Measurements from ENCODE around the gene MMEL1.

DNA sequence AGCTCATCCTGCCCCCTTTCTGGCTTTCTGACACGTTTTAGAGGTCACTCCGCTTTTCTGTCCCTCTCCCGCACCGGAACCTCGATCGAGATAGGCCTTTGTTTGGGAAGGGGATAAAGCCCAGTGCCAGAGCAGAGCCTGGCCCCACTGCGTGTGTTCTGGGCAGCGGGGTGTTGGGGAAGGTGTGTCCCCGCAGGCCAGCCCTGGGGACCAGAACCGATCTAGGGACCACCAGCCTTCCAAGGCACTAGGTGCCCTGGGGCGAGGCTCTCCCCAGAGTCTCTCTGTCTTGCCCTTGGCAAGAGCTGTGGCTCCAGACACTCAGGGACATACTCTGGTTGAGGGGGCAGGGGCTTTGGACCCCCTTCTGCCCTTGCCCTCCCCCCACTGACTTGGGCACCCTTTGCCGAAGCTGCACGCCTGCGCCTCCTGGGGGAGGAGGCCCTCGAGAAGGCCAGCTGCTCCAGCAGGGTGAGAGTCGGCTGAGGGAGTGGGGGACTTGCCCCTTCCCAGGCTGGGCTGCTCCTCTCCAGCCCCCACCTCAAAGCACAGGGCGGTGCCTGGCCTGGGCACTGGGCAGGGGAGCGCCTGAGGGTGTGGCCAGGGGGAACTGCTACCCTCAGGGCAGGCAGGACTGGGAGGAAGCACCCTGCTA is 29.8 kb downstream of the MMEL1 start:
- TF ChIP-seq, protein P1, sequence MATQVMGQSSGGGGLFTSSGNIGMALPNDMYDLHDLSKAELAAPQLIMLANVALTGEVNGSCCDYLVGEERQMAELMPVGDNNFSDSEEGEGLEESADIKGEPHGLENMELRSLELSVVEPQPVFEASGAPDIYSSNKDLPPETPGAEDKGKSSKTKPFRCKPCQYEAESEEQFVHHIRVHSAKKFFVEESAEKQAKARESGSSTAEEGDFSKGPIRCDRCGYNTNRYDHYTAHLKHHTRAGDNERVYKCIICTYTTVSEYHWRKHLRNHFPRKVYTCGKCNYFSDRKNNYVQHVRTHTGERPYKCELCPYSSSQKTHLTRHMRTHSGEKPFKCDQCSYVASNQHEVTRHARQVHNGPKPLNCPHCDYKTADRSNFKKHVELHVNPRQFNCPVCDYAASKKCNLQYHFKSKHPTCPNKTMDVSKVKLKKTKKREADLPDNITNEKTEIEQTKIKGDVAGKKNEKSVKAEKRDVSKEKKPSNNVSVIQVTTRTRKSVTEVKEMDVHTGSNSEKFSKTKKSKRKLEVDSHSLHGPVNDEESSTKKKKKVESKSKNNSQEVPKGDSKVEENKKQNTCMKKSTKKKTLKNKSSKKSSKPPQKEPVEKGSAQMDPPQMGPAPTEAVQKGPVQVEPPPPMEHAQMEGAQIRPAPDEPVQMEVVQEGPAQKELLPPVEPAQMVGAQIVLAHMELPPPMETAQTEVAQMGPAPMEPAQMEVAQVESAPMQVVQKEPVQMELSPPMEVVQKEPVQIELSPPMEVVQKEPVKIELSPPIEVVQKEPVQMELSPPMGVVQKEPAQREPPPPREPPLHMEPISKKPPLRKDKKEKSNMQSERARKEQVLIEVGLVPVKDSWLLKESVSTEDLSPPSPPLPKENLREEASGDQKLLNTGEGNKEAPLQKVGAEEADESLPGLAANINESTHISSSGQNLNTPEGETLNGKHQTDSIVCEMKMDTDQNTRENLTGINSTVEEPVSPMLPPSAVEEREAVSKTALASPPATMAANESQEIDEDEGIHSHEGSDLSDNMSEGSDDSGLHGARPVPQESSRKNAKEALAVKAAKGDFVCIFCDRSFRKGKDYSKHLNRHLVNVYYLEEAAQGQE (IDR thresholded peaks at IDR 0.05; ENCODE audit: insufficient read depth in 1 of 2, low read depth in 2 of 2, low read length in 1 of 2) = no peak
- TF ChIP-seq POLR2AphosphoS5 (IDR thresholded peaks at IDR 0.05; ENCODE audit: low read depth, low read length) (no peak), SIN3A (IDR thresholded peaks at IDR 0.05; ENCODE audit: borderline replicate concordance, insufficient read depth, low read depth, low read length) (no peak)
- TF ChIP-seq, protein P2, sequence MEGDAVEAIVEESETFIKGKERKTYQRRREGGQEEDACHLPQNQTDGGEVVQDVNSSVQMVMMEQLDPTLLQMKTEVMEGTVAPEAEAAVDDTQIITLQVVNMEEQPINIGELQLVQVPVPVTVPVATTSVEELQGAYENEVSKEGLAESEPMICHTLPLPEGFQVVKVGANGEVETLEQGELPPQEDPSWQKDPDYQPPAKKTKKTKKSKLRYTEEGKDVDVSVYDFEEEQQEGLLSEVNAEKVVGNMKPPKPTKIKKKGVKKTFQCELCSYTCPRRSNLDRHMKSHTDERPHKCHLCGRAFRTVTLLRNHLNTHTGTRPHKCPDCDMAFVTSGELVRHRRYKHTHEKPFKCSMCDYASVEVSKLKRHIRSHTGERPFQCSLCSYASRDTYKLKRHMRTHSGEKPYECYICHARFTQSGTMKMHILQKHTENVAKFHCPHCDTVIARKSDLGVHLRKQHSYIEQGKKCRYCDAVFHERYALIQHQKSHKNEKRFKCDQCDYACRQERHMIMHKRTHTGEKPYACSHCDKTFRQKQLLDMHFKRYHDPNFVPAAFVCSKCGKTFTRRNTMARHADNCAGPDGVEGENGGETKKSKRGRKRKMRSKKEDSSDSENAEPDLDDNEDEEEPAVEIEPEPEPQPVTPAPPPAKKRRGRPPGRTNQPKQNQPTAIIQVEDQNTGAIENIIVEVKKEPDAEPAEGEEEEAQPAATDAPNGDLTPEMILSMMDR (IDR thresholded peaks at IDR 0.05) = no peak

Data from Panc1 (cell line).